Mesenchymal stem cell (in vitro differentiated cells and primary cell): ENCODE results near the gene MYT1.

Source experiments
- DNase-seq: peaks from one replicate; pipeline ENCODE4 v3.0.0-alpha.2; 2013
- H2AFZ ChIP-seq: one replicate; pipeline ENCODE4 v1.6.1; 2013; ENCODE audit warnings: low read depth, mild to moderate bottlenecking, control low read depth, inconsistent platforms, low read length, moderate library complexity
- H2AK5ac ChIP-seq: 2 replicates; pipeline ENCODE4 v1.6.1; 2013; ENCODE audit warnings: low read length, moderate library complexity, mild to moderate bottlenecking, inconsistent platforms; ENCODE audit not compliant: severe bottlenecking
- H2BK120ac ChIP-seq: one replicate; pipeline ENCODE4 v1.6.1; 2013; ENCODE audit warnings: low read depth, mild to moderate bottlenecking, inconsistent platforms, low read length, moderate library complexity
- H2BK12ac ChIP-seq, 2 experiments: one replicate each; pipeline ENCODE4 v1.6.1; 2013; ENCODE audit warnings: inconsistent platforms in 2 of 2, low read length in 2 of 2, mild to moderate bottlenecking in 2 of 2, moderate library complexity in 2 of 2, control low read depth in 1 of 2
- H2BK15ac ChIP-seq: one replicate; pipeline ENCODE4 v1.6.1; 2013; ENCODE audit warnings: mild to moderate bottlenecking, low read depth, inconsistent platforms; ENCODE audit not compliant: poor library complexity, severe bottlenecking
- H2BK5ac ChIP-seq: 2 replicates; pipeline ENCODE4 v1.6.1; 2013; ENCODE audit warnings: low read depth, mild to moderate bottlenecking, low read length, control low read depth, inconsistent platforms; ENCODE audit not compliant: poor library complexity, severe bottlenecking
- H3K14ac ChIP-seq, 2 experiments: one replicate each; pipeline ENCODE4 v1.6.1; 2013; ENCODE audit warnings: inconsistent platforms in 2 of 2, low read length in 2 of 2, control low read depth in 1 of 2, mild to moderate bottlenecking in 1 of 2, moderate library complexity in 1 of 2
- H3K18ac ChIP-seq, 2 experiments: one replicate each; pipeline ENCODE4 v1.6.1; 2013; ENCODE audit warnings: inconsistent platforms in 2 of 2, low read length in 2 of 2, control low read depth in 1 of 2, low read depth in 1 of 2, mild to moderate bottlenecking in 1 of 2
- H3K23ac ChIP-seq, 2 experiments: one replicate each; pipeline ENCODE4 v1.6.1; 2013; ENCODE audit warnings: inconsistent platforms in 2 of 2, low read length in 2 of 2, mild to moderate bottlenecking in 2 of 2, moderate library complexity in 2 of 2, control low read depth in 1 of 2
- H3K27ac ChIP-seq: 2 replicates; pipeline ENCODE4 v1.5.1; 2013; ENCODE audit warnings: mild to moderate bottlenecking, moderate library complexity, low read length, control low read depth, inconsistent platforms; ENCODE audit not compliant: poor library complexity, severe bottlenecking
- H3K27me3 ChIP-seq, 2 experiments: 2 replicates each; pipeline versions ENCODE4 v1.6.1 to v1.7.0; 2013; ENCODE audit warnings: low read length in 2 of 2, mild to moderate bottlenecking in 2 of 2, moderate library complexity in 2 of 2, control low read depth in 1 of 2, inconsistent platforms in 1 of 2; ENCODE audit not compliant: control insufficient read depth in 1 of 2, insufficient read depth in 1 of 2
- H3K36me3 ChIP-seq, 2 experiments: 2 replicates each; pipeline versions ENCODE4 v1.6.1 to v1.7.0; 2013; ENCODE audit warnings: low read length in 2 of 2, control low read depth in 1 of 2, inconsistent platforms in 1 of 2, low read depth in 1 of 2, mild to moderate bottlenecking in 1 of 2; ENCODE audit not compliant: insufficient read depth in 2 of 2, control insufficient read depth in 1 of 2
- H3K4ac ChIP-seq, 2 experiments: one replicate each; pipeline ENCODE4 v1.6.1; 2013; ENCODE audit warnings: inconsistent platforms in 2 of 2, low read length in 2 of 2, mild to moderate bottlenecking in 2 of 2, moderate library complexity in 2 of 2, control low read depth in 1 of 2, low read depth in 1 of 2
- H3K4me1 ChIP-seq: 2 replicates; pipeline ENCODE4 v1.6.1; 2013; ENCODE audit warnings: low read depth, low read length, control low read depth; ENCODE audit not compliant: control insufficient read depth, insufficient read depth
- H3K4me2 ChIP-seq: 2 replicates; pipeline ENCODE4 v1.6.1; 2013; ENCODE audit warnings: low read length, mild to moderate bottlenecking, inconsistent platforms; ENCODE audit not compliant: poor library complexity, severe bottlenecking
- H3K4me3 ChIP-seq, 2 experiments: 2 replicates each; pipeline versions ENCODE4 v1.5.1 to v1.7.0; 2013; ENCODE audit warnings: low read length in 2 of 2, mild to moderate bottlenecking in 2 of 2, control low read depth in 1 of 2, low read depth in 1 of 2; ENCODE audit not compliant: insufficient read depth in 1 of 2
- H3K79me1 ChIP-seq: replicated peaks from 2 replicates; pipeline ENCODE4 v1.6.1; 2013; ENCODE audit warnings: mild to moderate bottlenecking, control low read depth, low read length, inconsistent platforms; ENCODE audit not compliant: poor library complexity, severe bottlenecking
- H3K9ac ChIP-seq: 2 replicates; pipeline ENCODE4 v1.7.0; 2013; ENCODE audit warnings: mild to moderate bottlenecking, low read length, moderate library complexity
- H3K9me3 ChIP-seq: 2 replicates; pipeline ENCODE4 v1.7.0; 2013; ENCODE audit warnings: mild to moderate bottlenecking, low read length; ENCODE audit not compliant: control insufficient read depth
- H4K8ac ChIP-seq: one replicate; pipeline ENCODE4 v1.6.1; 2013; ENCODE audit warnings: inconsistent platforms, mild to moderate bottlenecking, low read length, moderate library complexity
- H4K91ac ChIP-seq: one replicate; pipeline ENCODE4 v1.6.1; 2013; ENCODE audit warnings: mild to moderate bottlenecking, low read length, inconsistent platforms
- WGBS: methylation state at CpG from one replicate; pipeline ENCODE4 v1.1.7; 2013; ENCODE audit warnings: mixed read lengths; 5-methylcytosine and 5-hydroxymethylcytosine counted together

MYT1 gene

GRCh38 chr20:64155258-64156135 lies 8.8 kb upstream of the MYT1 start:
- H3K4me3 ChIP-seq: no peak overlapping the region
- no peak overlapping the region for H2BK12ac ChIP-seq
- no peak overlapping the region for H4K91ac ChIP-seq
- H4K8ac ChIP-seq: no peak overlapping the region
- no peaks in the 10 kb centered on the region for H3K9me3 ChIP-seq
- peaks cover 32% of the 10 kb centered on the region for H3K4me1 ChIP-seq
- no peak overlapping the region for H3K18ac ChIP-seq
- no peak overlapping the region for H2AK5ac ChIP-seq
- no peak for DNase-seq
- H3K23ac ChIP-seq: no peak overlapping the region
- H3K27me3 ChIP-seq: peaks cover 12 to 58% of the 10 kb centered on the region in 2 experiments
- H3K27ac ChIP-seq: no peak overlapping the region
- H2AFZ ChIP-seq: no peak overlapping the region
- H3K14ac ChIP-seq: no peak overlapping the region
- H3K79me1 ChIP-seq: no peaks in the 10 kb centered on the region
- H2BK15ac ChIP-seq: no peak overlapping the region
- no peak overlapping the region for H3K9ac ChIP-seq
- no peak overlapping the region for H3K4me2 ChIP-seq
- no peak overlapping the region for H2BK120ac ChIP-seq
- WGBS: 83% methylated on average over 22 of the region's 22 CpGs
- H3K4ac ChIP-seq: no peak overlapping the region
- H3K36me3 ChIP-seq: no peaks in the 10 kb centered on the region
- H2BK5ac ChIP-seq: no peak overlapping the region

- H3K9ac ChIP-seq: no peak overlapping the region
- no peaks in the 10 kb centered on the region for H3K79me1 ChIP-seq
- no peak overlapping the region for H2AFZ ChIP-seq
- H3K4me1 ChIP-seq: peaks cover 34% of the 10 kb centered on the region
- H3K27ac ChIP-seq: no peak overlapping the region
- no peak overlapping the region for H3K4me3 ChIP-seq
- no peak overlapping the region for H3K18ac ChIP-seq
- H3K23ac ChIP-seq: no peak overlapping the region
- H4K91ac ChIP-seq: no peak overlapping the region
- H3K14ac ChIP-seq: no peak overlapping the region
- no peak overlapping the region for H4K8ac ChIP-seq
- DNase-seq: no peak
- 58% methylated on average over 9 of the region's 9 CpGs for WGBS
- H2BK120ac ChIP-seq: no peak overlapping the region
- no peaks in the 10 kb centered on the region for H3K36me3 ChIP-seq
- no peak overlapping the region for H2BK12ac ChIP-seq
- H2BK5ac ChIP-seq: no peak overlapping the region
- no peaks in the 10 kb centered on the region for H3K9me3 ChIP-seq
- no peak overlapping the region for H3K4ac ChIP-seq
- no peak overlapping the region for H3K4me2 ChIP-seq
- peaks cover 20 to 66% of the 10 kb centered on the region in 2 experiments for H3K27me3 ChIP-seq
- H2BK15ac ChIP-seq: no peak overlapping the region
- H2AK5ac ChIP-seq: no peak overlapping the region
Observed at GRCh38 chr20:64156136-64156885, 7.9 kb upstream of the MYT1 start.

- no peak for DNase-seq
- Histone ChIP-seq H3K36me3 (no peaks in the 10 kb centered on the region), H2AFZ (no peak overlapping the region), H3K9me3 (no peaks in the 10 kb centered on the region), H3K4me1 (peaks cover 29% of the 10 kb centered on the region), H2AK5ac (no peak overlapping the region), H4K8ac (no peak overlapping the region), H3K4me2 (no peak overlapping the region), H2BK120ac (no peak overlapping the region), H3K18ac (no peak overlapping the region), H2BK15ac (peak overlapping the region; percentile 19), H3K23ac (no peak overlapping the region), H3K27me3 (peaks cover 29 to 74% of the 10 kb centered on the region in 2 experiments), H3K4me3 (no peak overlapping the region), H2BK5ac (no peak overlapping the region), H4K91ac (no peak overlapping the region), H3K9ac (no peak overlapping the region), H3K4ac (no peak overlapping the region), H3K27ac (no peak overlapping the region), H3K14ac (no peak overlapping the region), H2BK12ac (no peak overlapping the region), H3K79me1 (no peaks in the 10 kb centered on the region)
- WGBS: 87% methylated on average over 27 of the region's 27 CpGs
Observed at GRCh38 chr20:64156886-64157875, 7.1 kb upstream of the MYT1 start.
